SK-N-SH treated with all-trans-retinoic acid at 6 μM for 48 hours (cell line): ENCODE data around the gene WDR48.

ENCODE experiments used
- ATAC-seq: fragments of 200-7000 bp; cut with Tn5 transposase; 3 replicates; pipeline ENCODE4 v1.9.1; 2020; ENCODE audit warnings: mild to moderate bottlenecking, moderate library complexity
- ARNTL ChIP-seq: fragments of 450-650 bp; formaldehyde crosslinking; IDR thresholded peaks from 2 replicates; pipeline ENCODE4 v1.5.0; 2020; ENCODE audit warnings: low read depth, mild to moderate bottlenecking, moderate library complexity, borderline replicate concordance
- BACH2 ChIP-seq: fragments of 250-450 bp; sonication (Bioruptor Pico); IDR thresholded peaks from 2 replicates; pipeline ENCODE4 v1.9.0; 2021; ENCODE audit warnings: mild to moderate bottlenecking, borderline replicate concordance
- CSDC2 ChIP-seq: fragments of 250-450 bp; sonication (Bioruptor Pico); IDR thresholded peaks from 2 replicates; pipeline ENCODE4 v1.5.0; 2020; ENCODE audit warnings: mild to moderate bottlenecking, moderate library complexity
- ESRRG ChIP-seq: fragments of 250-450 bp; sonication (Bioruptor Pico); IDR thresholded peaks from 2 replicates; pipeline ENCODE4 v1.6.1; 2021; ENCODE audit warnings: mild to moderate bottlenecking
- GLIS3 ChIP-seq: fragments of 250-450 bp; sonication (Bioruptor Pico); IDR thresholded peaks from 2 replicates; pipeline ENCODE4 v1.5.0; 2020; ENCODE audit warnings: mild to moderate bottlenecking, moderate library complexity
- ISL1 ChIP-seq: fragments of 250-450 bp; sonication (Bioruptor Pico); IDR thresholded peaks from 2 replicates; pipeline ENCODE4 v2.1.2; 2022; ENCODE audit warnings: mild to moderate bottlenecking, moderate library complexity
- OSR1 ChIP-seq: fragments of 250-450 bp; sonication (Bioruptor Pico); IDR thresholded peaks from 2 replicates; pipeline ENCODE4 v1.8.0; 2022; ENCODE audit warnings: moderate library complexity, mild to moderate bottlenecking, inconsistent platforms
- PPARA ChIP-seq: fragments of 250-450 bp; sonication (Bioruptor Pico); IDR thresholded peaks from 2 replicates; pipeline ENCODE4 v1.5.0; 2020; ENCODE audit warnings: mild to moderate bottlenecking, borderline replicate concordance
- RARB ChIP-seq: fragments of 250-450 bp; sonication (Bioruptor Pico); IDR thresholded peaks from 2 replicates; pipeline ENCODE4 v1.8.0; 2021; ENCODE audit warnings: mild to moderate bottlenecking, moderate library complexity
- SNAI2 ChIP-seq: fragments of 250-450 bp; sonication (Bioruptor Pico); IDR thresholded peaks from 2 replicates; pipeline ENCODE4 v1.5.0; 2020; ENCODE audit warnings: mild to moderate bottlenecking, moderate library complexity
- TCF4 ChIP-seq: fragments of 250-450 bp; sonication (Bioruptor Pico); IDR thresholded peaks from 2 replicates; pipeline ENCODE4 v1.8.0; 2021; ENCODE audit warnings: mild to moderate bottlenecking, moderate library complexity, borderline replicate concordance
- TOX ChIP-seq: fragments of 250-450 bp; sonication (Bioruptor Pico); IDR thresholded peaks from 2 replicates; pipeline ENCODE4 v1.8.0; 2021; ENCODE audit warnings: mild to moderate bottlenecking, moderate library complexity, borderline replicate concordance
- ZFP3 ChIP-seq: fragments of 250-450 bp; sonication (Bioruptor Pico); IDR thresholded peaks from 2 replicates; pipeline ENCODE4 v1.5.0; 2020; ENCODE audit warnings: mild to moderate bottlenecking, moderate library complexity
- ZFP30 ChIP-seq: fragments of 450-650 bp; formaldehyde crosslinking; IDR thresholded peaks from 2 replicates; pipeline ENCODE4 v1.5.0; 2022; ENCODE audit warnings: mild to moderate bottlenecking, moderate library complexity
- ZNF565 ChIP-seq: fragments of 450-650 bp; formaldehyde crosslinking; conservative IDR thresholded peaks from 2 replicates; pipeline ENCODE4 v1.5.0; 2020; ENCODE audit warnings: low read depth, mild to moderate bottlenecking, moderate library complexity
- ZNF70 ChIP-seq: fragments of 450-650 bp; formaldehyde crosslinking; IDR thresholded peaks from 2 replicates; pipeline ENCODE4 v1.5.0; 2020; ENCODE audit warnings: mild to moderate bottlenecking, moderate library complexity
- TF ChIP-seq, protein P1 (sequence below): fragments of 250-450 bp; sonication (Bioruptor Pico); IDR thresholded peaks from 2 replicates; pipeline ENCODE4 v1.5.0; 2020; ENCODE audit warnings: mild to moderate bottlenecking, moderate library complexity
- TF ChIP-seq, protein P2 (sequence below): fragments of 250-450 bp; sonication (Bioruptor Pico); IDR thresholded peaks from 2 replicates; pipeline ENCODE4 v1.8.0; 2021; ENCODE audit warnings: low read depth, mild to moderate bottlenecking, moderate library complexity, borderline replicate concordance
- TF ChIP-seq, protein P3 (sequence below): fragments of 250-450 bp; sonication (Bioruptor Pico); IDR thresholded peaks from 2 replicates; pipeline ENCODE4 v1.8.0; 2020; ENCODE audit warnings: mild to moderate bottlenecking, moderate library complexity, borderline replicate concordance
- TF ChIP-seq, protein P4 (sequence below): fragments of 250-450 bp; sonication (Bioruptor Pico); IDR thresholded peaks from 2 replicates; pipeline ENCODE4 v1.5.1; 2021; ENCODE audit warnings: mild to moderate bottlenecking, moderate library complexity

Gene WDR48

DNA sequence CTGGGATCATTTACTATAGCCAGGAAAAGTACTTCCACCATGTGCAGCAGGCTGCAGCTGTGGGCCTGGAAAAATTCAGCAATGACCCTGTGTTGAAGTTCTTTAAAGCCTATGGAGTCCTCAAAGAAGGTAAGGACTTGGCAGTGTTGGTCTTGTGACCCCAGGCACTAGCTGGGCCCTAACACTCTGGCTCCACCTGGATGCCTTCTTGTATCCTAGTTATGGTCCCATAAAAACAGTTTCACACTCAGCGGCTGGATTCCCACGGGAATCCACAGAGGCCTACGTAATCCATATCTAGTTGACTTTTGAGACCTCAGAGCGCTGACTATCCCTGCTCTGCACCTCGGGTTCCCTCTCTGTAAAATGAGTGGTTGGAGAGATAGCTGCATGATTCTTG is 57.3 kb downstream of the WDR48 start:
- TF ChIP-seq TCF4 (CRISPR knock-in tag): no peak
- no peak for TF ChIP-seq OSR1
- no peak for TF ChIP-seq TOX (CRISPR knock-in tag)
- TF ChIP-seq ZFP30 (CRISPR knock-in tag): no peak
- no peak for TF ChIP-seq GLIS3
- TF ChIP-seq, protein P1, sequence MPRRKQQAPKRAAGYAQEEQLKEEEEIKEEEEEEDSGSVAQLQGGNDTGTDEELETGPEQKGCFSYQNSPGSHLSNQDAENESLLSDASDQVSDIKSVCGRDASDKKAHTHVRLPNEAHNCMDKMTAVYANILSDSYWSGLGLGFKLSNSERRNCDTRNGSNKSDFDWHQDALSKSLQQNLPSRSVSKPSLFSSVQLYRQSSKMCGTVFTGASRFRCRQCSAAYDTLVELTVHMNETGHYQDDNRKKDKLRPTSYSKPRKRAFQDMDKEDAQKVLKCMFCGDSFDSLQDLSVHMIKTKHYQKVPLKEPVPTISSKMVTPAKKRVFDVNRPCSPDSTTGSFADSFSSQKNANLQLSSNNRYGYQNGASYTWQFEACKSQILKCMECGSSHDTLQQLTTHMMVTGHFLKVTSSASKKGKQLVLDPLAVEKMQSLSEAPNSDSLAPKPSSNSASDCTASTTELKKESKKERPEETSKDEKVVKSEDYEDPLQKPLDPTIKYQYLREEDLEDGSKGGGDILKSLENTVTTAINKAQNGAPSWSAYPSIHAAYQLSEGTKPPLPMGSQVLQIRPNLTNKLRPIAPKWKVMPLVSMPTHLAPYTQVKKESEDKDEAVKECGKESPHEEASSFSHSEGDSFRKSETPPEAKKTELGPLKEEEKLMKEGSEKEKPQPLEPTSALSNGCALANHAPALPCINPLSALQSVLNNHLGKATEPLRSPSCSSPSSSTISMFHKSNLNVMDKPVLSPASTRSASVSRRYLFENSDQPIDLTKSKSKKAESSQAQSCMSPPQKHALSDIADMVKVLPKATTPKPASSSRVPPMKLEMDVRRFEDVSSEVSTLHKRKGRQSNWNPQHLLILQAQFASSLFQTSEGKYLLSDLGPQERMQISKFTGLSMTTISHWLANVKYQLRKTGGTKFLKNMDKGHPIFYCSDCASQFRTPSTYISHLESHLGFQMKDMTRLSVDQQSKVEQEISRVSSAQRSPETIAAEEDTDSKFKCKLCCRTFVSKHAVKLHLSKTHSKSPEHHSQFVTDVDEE (CRISPR knock-in tag): no peak
- no peak for TF ChIP-seq PPARA
- no peak for TF ChIP-seq BACH2 (CRISPR knock-in tag)
- TF ChIP-seq CSDC2 (CRISPR knock-in tag): no peak
- TF ChIP-seq ESRRG (CRISPR knock-in tag): no peak
- no peak for TF ChIP-seq SNAI2
- TF ChIP-seq, protein P2, sequence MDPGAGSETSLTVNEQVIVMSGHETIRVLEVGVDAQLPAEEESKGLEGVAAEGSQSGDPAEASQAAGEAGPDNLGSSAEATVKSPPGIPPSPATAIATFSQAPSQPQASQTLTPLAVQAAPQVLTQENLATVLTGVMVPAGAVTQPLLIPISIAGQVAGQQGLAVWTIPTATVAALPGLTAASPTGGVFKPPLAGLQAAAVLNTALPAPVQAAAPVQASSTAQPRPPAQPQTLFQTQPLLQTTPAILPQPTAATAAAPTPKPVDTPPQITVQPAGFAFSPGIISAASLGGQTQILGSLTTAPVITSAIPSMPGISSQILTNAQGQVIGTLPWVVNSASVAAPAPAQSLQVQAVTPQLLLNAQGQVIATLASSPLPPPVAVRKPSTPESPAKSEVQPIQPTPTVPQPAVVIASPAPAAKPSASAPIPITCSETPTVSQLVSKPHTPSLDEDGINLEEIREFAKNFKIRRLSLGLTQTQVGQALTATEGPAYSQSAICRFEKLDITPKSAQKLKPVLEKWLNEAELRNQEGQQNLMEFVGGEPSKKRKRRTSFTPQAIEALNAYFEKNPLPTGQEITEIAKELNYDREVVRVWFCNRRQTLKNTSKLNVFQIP: no peak
- ATAC-seq: no peak

GRCh38 chr3:39110041-39110639 is 58.3 kb downstream of the WDR48 start:
- TF ChIP-seq ISL1 (CRISPR knock-in tag): no peak
- TF ChIP-seq ARNTL (CRISPR knock-in tag): no peak
- no peak for TF ChIP-seq ZNF565 (CRISPR knock-in tag)
- no peak for ATAC-seq

GRCh38 chr3:39112113-39112512 is 60.3 kb downstream of the WDR48 start:
- ATAC-seq: no peak
- TF ChIP-seq, protein P1 (CRISPR knock-in tag): no peak
- TF ChIP-seq, protein P3, sequence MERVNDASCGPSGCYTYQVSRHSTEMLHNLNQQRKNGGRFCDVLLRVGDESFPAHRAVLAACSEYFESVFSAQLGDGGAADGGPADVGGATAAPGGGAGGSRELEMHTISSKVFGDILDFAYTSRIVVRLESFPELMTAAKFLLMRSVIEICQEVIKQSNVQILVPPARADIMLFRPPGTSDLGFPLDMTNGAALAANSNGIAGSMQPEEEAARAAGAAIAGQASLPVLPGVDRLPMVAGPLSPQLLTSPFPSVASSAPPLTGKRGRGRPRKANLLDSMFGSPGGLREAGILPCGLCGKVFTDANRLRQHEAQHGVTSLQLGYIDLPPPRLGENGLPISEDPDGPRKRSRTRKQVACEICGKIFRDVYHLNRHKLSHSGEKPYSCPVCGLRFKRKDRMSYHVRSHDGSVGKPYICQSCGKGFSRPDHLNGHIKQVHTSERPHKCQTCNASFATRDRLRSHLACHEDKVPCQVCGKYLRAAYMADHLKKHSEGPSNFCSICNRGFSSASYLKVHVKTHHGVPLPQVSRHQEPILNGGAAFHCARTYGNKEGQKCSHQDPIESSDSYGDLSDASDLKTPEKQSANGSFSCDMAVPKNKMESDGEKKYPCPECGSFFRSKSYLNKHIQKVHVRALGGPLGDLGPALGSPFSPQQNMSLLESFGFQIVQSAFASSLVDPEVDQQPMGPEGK (CRISPR knock-in tag): no peak
- TF ChIP-seq PPARA (no peak), RARB (CRISPR knock-in tag) (no peak), ZNF565 (CRISPR knock-in tag) (no peak), GLIS3 (no peak), TOX (CRISPR knock-in tag) (no peak), OSR1 (no peak), ISL1 (CRISPR knock-in tag) (no peak), ZNF70 (CRISPR knock-in tag) (no peak), ZFP3 (no peak), SNAI2 (no peak), TCF4 (CRISPR knock-in tag) (no peak), ZFP30 (CRISPR knock-in tag) (no peak)
- TF ChIP-seq, protein P4, sequence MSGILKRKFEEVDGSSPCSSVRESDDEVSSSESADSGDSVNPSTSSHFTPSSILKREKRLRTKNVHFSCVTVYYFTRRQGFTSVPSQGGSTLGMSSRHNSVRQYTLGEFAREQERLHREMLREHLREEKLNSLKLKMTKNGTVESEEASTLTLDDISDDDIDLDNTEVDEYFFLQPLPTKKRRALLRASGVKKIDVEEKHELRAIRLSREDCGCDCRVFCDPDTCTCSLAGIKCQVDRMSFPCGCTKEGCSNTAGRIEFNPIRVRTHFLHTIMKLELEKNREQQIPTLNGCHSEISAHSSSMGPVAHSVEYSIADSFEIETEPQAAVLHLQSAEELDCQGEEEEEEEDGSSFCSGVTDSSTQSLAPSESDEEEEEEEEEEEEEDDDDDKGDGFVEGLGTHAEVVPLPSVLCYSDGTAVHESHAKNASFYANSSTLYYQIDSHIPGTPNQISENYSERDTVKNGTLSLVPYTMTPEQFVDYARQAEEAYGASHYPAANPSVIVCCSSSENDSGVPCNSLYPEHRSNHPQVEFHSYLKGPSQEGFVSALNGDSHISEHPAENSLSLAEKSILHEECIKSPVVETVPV (CRISPR knock-in tag): no peak
